DMS79 treated with DMSO at 0.1 percent for 48 hours (cell line): ENCODE measurements around the gene MYLK2.

Source experiments
- DNase-seq: peaks from one replicate; lab custom pipeline; 2025; lab: John Stamatoyannopoulos, UW

MYLK2 gene

GRCh38 chr20:31871618-31871954 lies 52.4 kb downstream of the MYLK2 start:
- no peak for DNase-seq

GRCh38 chr20:31872406-31872805 lies 53.2 kb downstream of the MYLK2 start:
- DNase-seq: peak; percentile 54

- DNase-seq: no peak
Measured at GRCh38 chr20:31875671-31876070, 56.5 kb downstream of the MYLK2 start.

GRCh38 chr20:31877684-31878083 lies 58.5 kb downstream of the MYLK2 start:
- DNase-seq: no peak

- peak; percentile 95 for DNase-seq
Measured at GRCh38 chr20:31879143-31879987, 60.2 kb downstream of the MYLK2 start.

- no peak for DNase-seq
Measured at GRCh38 chr20:31881945-31882344, 62.8 kb downstream of the MYLK2 start.

- no peak for DNase-seq
Measured at GRCh38 chr20:31883829-31884228, 64.7 kb downstream of the MYLK2 start.
